ENCODE results near the gene TUT4. TPM values are rescaled to one million over a fixed set of nuclear protein-coding genes. Genes with fewer than 3 reads are reported as not detected.

TUT4 gene
- total RNA-seq, 2 donors from 2014 or later: 35.8 to 39.8 TPM

GRCh38 chr1:52576074-52576473 lies 23.2 kb upstream of the TUT4 start:
- intact Hi-C loops (cut with DNase I): no loop called here
- DNase-seq (ENCODE audit: low spot score): no peak

- no peak for DNase-seq (ENCODE audit: low spot score)
Measured at GRCh38 chr1:52574594-52574993, 21.7 kb upstream of the TUT4 start.

GRCh38 chr1:52572387-52572786 lies 19.5 kb upstream of the TUT4 start:
- DNase-seq (ENCODE audit: low spot score): no peak
- intact Hi-C loops (cut with DNase I): no loop called here

More at GRCh38 chr1:52574594-52574993, 21.7 kb upstream of the TUT4 start:
- intact Hi-C loops (cut with DNase I): no loop called here

- intact Hi-C loops (cut with DNase I): no loop called here
Measured at GRCh38 chr1:52571783-52572182, 18.9 kb upstream of the TUT4 start.

GRCh38 chr1:52569449-52570210 lies 16.7 kb upstream of the TUT4 start:
- no peak for DNase-seq (ENCODE audit: low spot score)

More at GRCh38 chr1:52571783-52572182, 18.9 kb upstream of the TUT4 start:
- no peak for DNase-seq (ENCODE audit: low spot score)

GRCh38 chr1:52567943-52568342 lies 15.1 kb upstream of the TUT4 start:
- no peak for DNase-seq (ENCODE audit: low spot score)
- intact Hi-C loops (cut with DNase I): no loop called here

More at GRCh38 chr1:52569449-52570210, 16.7 kb upstream of the TUT4 start:
- intact Hi-C loops (cut with DNase I): no loop called here

GRCh38 chr1:52562766-52563165 lies 9.9 kb upstream of the TUT4 start:
- no peak for DNase-seq (ENCODE audit: low spot score)
- intact Hi-C loops (cut with DNase I): no loop called here

GRCh38 chr1:52559875-52560274 lies 7.0 kb upstream of the TUT4 start:
- intact Hi-C loops (cut with DNase I): no loop called here
- no peak for DNase-seq (ENCODE audit: low spot score)

GRCh38 chr1:52558941-52559340 lies 6.0 kb upstream of the TUT4 start:
- intact Hi-C loops (cut with DNase I): no loop called here
- no peak for DNase-seq (ENCODE audit: low spot score)

GRCh38 chr1:52556641-52557360 lies 3.9 kb upstream of the TUT4 start:
- no peak for DNase-seq (ENCODE audit: low spot score)
- intact Hi-C loops (cut with DNase I): no loop called here

GRCh38 chr1:52554756-52555155 lies 1.9 kb upstream of the TUT4 start:
- intact Hi-C loops (cut with DNase I): loop anchor here in 1 of 2 donors (2.0 kb wide), 1 partner anchor 48 kb away; the partner anchor contains the start of gene GPX7
- no peak for DNase-seq (ENCODE audit: low spot score)

- intact Hi-C loops (cut with DNase I): loop anchor here in 1 of 2 donors (2.0 kb wide), 1 partner anchor 49 kb away; the partner anchor contains the start of gene GPX7
Measured at GRCh38 chr1:52554267-52554640, 1.4 kb upstream of the TUT4 start.

GRCh38 chr1:52553362-52554266 lies 722 bp upstream of the TUT4 start:
- intact Hi-C loops (cut with DNase I): loop anchor here in 1 of 2 donors (2.0 kb wide), 1 partner anchor 49 kb away; the partner anchor contains the start of gene GPX7
- peak; percentile 94 for DNase-seq (ENCODE audit: low spot score)

More at GRCh38 chr1:52554267-52554640, 1.4 kb upstream of the TUT4 start:
- no peak for DNase-seq (ENCODE audit: low spot score)

- intact Hi-C loops (cut with DNase I): no loop called here
- DNase-seq (ENCODE audit: low spot score): no peak
Measured at GRCh38 chr1:52552236-52552504, 722 bp downstream of the TUT4 start.

- no peak for DNase-seq (ENCODE audit: low spot score)
- intact Hi-C loops (cut with DNase I): no loop called here
Measured at GRCh38 chr1:52551507-52552235, 1.2 kb downstream of the TUT4 start.

- DNase-seq (ENCODE audit: low spot score): no peak
- intact Hi-C loops (cut with DNase I): no loop called here
Measured at GRCh38 chr1:52550447-52550846, 2.4 kb downstream of the TUT4 start.

GRCh38 chr1:52549267-52549666 lies 3.6 kb downstream of the TUT4 start:
- DNase-seq (ENCODE audit: low spot score): no peak
- intact Hi-C loops (cut with DNase I): no loop called here

GRCh38 chr1:52546852-52547251 lies 6.0 kb downstream of the TUT4 start:
- intact Hi-C loops (cut with DNase I): no loop called here
- DNase-seq (ENCODE audit: low spot score): no peak

All from posterior vena cava (tissue), 2 donors.